PC-3 (cell line): Measurements from ENCODE around the gene ZNF507.

Experiments used
- EZH2 ChIP-seq: fragments of 300-600 bp; sonication (generic); IDR thresholded peaks from one replicate; pipeline ENCODE4 v1.6.1; 2017; ENCODE audit warnings: antibody characterized with exemption, mild to moderate bottlenecking, low read length; ENCODE audit not compliant: unreplicated experiment
- EZH2phosphoT487 ChIP-seq: fragments of 300-600 bp; sonication (generic); IDR thresholded peaks from 2 replicates; pipeline ENCODE4 v1.6.1; 2018; ENCODE audit warnings: mild to moderate bottlenecking, antibody characterized with exemption, low read length, borderline replicate concordance
- TF ChIP-seq, protein P1 (sequence below): fragments of 300-600 bp; sonication (generic); conservative IDR thresholded peaks from 2 replicates; pipeline ENCODE4 v1.5.1; 2017; ENCODE audit warnings: antibody characterized with exemption, low read depth, mild to moderate bottlenecking, low read length

DNA sequence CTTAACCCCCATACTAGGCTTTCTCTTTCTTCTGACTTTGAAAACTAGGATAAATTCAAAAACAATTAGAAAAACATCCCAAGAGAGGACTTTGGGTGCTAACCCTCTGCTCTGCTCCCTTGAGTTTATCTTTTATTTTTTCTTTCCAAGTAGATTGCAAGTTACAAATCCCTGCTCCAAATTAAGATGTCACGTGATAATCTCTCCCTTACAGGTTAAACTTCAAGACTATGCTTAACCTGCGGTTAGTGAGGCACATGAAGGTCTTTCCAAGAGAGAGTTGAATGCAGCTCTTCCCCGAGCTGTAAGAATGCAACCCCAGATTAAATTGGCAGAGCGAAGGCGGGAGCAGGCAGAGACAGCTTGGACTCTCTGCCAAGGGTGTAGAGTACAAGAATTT, 12.2 kb upstream of the ZNF507 start:
- TF ChIP-seq, protein P1, sequence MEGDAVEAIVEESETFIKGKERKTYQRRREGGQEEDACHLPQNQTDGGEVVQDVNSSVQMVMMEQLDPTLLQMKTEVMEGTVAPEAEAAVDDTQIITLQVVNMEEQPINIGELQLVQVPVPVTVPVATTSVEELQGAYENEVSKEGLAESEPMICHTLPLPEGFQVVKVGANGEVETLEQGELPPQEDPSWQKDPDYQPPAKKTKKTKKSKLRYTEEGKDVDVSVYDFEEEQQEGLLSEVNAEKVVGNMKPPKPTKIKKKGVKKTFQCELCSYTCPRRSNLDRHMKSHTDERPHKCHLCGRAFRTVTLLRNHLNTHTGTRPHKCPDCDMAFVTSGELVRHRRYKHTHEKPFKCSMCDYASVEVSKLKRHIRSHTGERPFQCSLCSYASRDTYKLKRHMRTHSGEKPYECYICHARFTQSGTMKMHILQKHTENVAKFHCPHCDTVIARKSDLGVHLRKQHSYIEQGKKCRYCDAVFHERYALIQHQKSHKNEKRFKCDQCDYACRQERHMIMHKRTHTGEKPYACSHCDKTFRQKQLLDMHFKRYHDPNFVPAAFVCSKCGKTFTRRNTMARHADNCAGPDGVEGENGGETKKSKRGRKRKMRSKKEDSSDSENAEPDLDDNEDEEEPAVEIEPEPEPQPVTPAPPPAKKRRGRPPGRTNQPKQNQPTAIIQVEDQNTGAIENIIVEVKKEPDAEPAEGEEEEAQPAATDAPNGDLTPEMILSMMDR, result no peak
- no peak for TF ChIP-seq EZH2
- no peak for TF ChIP-seq EZH2phosphoT487
